PFSK-1 (cell line): ENCODE data around the gene DNAH6.

Source experiments
- POLR2AphosphoS5 ChIP-seq: IDR thresholded peaks from 2 replicates; pipeline ENCODE4 v1.6.1; 2012; ENCODE audit warnings: low read depth, mild to moderate bottlenecking, control low read depth, low read length, moderate library complexity
- TAF1 ChIP-seq: IDR thresholded peaks from 2 replicates; pipeline ENCODE4 v1.6.1; 2012; ENCODE audit warnings: low read length, control low read depth, borderline replicate concordance; ENCODE audit not compliant: insufficient read depth
- TF ChIP-seq, protein P1 (sequence below), 2 experiments: IDR thresholded peaks; 2 replicates each; pipeline versions ENCODE4 v1.6.1 to v1.8.0; 2011 to 2012; ENCODE audit warnings: low read depth in 2 of 2, low read length in 2 of 2, control low read depth in 1 of 2, inconsistent platforms in 1 of 2, mild to moderate bottlenecking in 1 of 2, moderate library complexity in 1 of 2; ENCODE audit not compliant: insufficient read depth in 1 of 2

DNA sequence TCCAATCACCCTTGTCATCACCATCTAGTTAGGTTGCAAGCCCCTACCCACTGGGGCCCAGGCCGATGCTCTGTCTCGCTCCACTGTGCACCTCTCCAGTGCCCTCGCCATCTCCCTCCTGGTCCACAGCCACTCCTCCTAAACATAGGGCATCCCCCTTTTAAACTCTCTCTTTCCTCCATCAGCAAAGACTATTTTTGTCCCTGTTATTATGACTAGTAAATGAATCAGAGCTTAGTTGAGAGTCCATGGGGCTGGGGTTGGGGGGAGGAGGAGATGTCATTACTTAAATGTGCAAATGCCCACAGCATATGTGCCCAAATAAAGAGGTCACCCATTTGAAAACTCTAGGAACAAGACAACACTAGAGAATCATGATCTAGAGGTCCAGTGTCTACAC is 197.1 kb downstream of the DNAH6 start:
- TF ChIP-seq POLR2AphosphoS5 (no peak), TAF1 (no peak)
- TF ChIP-seq, protein P1, sequence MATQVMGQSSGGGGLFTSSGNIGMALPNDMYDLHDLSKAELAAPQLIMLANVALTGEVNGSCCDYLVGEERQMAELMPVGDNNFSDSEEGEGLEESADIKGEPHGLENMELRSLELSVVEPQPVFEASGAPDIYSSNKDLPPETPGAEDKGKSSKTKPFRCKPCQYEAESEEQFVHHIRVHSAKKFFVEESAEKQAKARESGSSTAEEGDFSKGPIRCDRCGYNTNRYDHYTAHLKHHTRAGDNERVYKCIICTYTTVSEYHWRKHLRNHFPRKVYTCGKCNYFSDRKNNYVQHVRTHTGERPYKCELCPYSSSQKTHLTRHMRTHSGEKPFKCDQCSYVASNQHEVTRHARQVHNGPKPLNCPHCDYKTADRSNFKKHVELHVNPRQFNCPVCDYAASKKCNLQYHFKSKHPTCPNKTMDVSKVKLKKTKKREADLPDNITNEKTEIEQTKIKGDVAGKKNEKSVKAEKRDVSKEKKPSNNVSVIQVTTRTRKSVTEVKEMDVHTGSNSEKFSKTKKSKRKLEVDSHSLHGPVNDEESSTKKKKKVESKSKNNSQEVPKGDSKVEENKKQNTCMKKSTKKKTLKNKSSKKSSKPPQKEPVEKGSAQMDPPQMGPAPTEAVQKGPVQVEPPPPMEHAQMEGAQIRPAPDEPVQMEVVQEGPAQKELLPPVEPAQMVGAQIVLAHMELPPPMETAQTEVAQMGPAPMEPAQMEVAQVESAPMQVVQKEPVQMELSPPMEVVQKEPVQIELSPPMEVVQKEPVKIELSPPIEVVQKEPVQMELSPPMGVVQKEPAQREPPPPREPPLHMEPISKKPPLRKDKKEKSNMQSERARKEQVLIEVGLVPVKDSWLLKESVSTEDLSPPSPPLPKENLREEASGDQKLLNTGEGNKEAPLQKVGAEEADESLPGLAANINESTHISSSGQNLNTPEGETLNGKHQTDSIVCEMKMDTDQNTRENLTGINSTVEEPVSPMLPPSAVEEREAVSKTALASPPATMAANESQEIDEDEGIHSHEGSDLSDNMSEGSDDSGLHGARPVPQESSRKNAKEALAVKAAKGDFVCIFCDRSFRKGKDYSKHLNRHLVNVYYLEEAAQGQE (IDR thresholded peaks at IDR 0.05; ENCODE audit: insufficient read depth in 1 of 2, low read depth in 2 of 2, low read length in 2 of 2) = no peak
